NT2/D1 (cell line): ENCODE results near the gene NOL3.

Source experiments
- DNase-seq: peaks from one replicate; pipeline ENCODE4 v3.0.0-alpha.2; 2011; ENCODE audit warnings: low read depth, low spot score
- H3K27me3 ChIP-seq: 2 replicates; pipeline ENCODE4 v1.6.0; 2011; ENCODE audit warnings: mild to moderate bottlenecking; ENCODE audit not compliant: insufficient read length, insufficient read depth
- H3K36me3 ChIP-seq: 2 replicates; pipeline ENCODE4 v1.6.1; 2011; ENCODE audit warnings: mild to moderate bottlenecking, low read length, mixed read lengths; ENCODE audit not compliant: insufficient read depth, insufficient read length
- H3K4me1 ChIP-seq: 2 replicates; pipeline ENCODE4 v1.5.1; 2011; ENCODE audit not compliant: insufficient read depth, insufficient read length
- H3K4me3 ChIP-seq: 2 replicates; pipeline ENCODE4 v1.5.1; 2011; ENCODE audit warnings: low read depth; ENCODE audit not compliant: insufficient read length
- H3K9ac ChIP-seq: 2 replicates; pipeline ENCODE4 v1.6.0; 2011; ENCODE audit warnings: low read depth; ENCODE audit not compliant: insufficient read length
- H3K9me3 ChIP-seq: 2 replicates; pipeline ENCODE4 v1.5.1; 2011; ENCODE audit warnings: mild to moderate bottlenecking, low read length; ENCODE audit not compliant: insufficient read depth
- SUZ12 ChIP-seq: IDR thresholded peaks from 2 replicates; pipeline ENCODE4 v1.6.1; 2011; ENCODE audit not compliant: insufficient read length, insufficient read depth; ENCODE audit errors: extremely low read depth
- YY1 ChIP-seq: IDR thresholded peaks from 2 replicates; pipeline ENCODE4 v1.6.1; 2011; ENCODE audit not compliant: insufficient read length, insufficient read depth
- ZNF274 ChIP-seq: IDR thresholded peaks from 2 replicates; pipeline ENCODE4 v1.6.1; 2011; ENCODE audit warnings: mild to moderate bottlenecking, low read depth, low read length

NOL3 gene

DNA sequence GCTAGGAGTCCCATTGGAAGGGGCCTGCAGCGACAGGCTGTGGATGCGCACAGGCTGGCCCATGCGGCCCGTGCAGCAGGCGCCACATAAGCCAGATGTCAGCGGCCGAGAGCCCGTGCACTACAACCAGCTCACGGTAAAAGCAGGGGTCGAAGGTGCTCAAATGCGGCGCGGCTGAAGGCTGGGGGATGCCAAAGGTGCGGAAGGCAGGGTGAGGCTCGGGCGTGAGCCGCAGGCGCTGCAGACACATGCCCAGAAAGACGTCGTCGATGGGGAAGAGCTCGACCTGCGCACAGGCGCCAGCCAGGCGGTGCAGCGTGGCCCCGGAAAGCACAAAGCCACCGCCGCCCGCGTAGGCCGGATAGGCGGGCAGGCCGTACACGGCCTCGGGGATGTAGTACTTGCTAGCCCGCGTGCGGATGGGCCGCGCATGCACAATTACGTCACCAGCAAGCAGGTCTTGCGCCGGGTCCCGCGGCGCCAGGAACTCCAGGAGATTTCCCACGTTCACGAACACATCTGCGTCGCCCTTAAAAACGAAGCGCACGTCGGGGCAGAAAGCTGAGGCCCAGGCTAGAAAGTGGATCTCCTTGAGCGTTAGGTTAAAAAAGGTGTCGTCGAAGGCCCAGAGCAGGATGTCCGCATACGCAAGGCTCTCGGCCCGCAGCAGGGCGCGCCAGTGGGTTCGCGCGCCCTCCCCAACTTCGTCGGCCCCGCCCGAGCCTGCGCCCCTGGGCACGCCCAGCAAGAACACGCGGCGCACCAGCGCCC is 20.9 kb upstream of the NOL3 start:
- TF ChIP-seq YY1: no peak
- no peak for TF ChIP-seq ZNF274
- TF ChIP-seq SUZ12: no peak
- Histone ChIP-seq H3K27me3 (peaks cover 23% of the 10 kb centered on the region), H3K9ac (peak overlapping the region; percentile 29), H3K4me3 (peak overlapping the region; percentile 75), H3K36me3 (peaks cover 56% of the 10 kb centered on the region), H3K9me3 (no peaks in the 10 kb centered on the region; the same call in 1 of the 2 replicates), H3K4me1 (peaks cover 12% of the 10 kb centered on the region)
- no peak for DNase-seq

DNA sequence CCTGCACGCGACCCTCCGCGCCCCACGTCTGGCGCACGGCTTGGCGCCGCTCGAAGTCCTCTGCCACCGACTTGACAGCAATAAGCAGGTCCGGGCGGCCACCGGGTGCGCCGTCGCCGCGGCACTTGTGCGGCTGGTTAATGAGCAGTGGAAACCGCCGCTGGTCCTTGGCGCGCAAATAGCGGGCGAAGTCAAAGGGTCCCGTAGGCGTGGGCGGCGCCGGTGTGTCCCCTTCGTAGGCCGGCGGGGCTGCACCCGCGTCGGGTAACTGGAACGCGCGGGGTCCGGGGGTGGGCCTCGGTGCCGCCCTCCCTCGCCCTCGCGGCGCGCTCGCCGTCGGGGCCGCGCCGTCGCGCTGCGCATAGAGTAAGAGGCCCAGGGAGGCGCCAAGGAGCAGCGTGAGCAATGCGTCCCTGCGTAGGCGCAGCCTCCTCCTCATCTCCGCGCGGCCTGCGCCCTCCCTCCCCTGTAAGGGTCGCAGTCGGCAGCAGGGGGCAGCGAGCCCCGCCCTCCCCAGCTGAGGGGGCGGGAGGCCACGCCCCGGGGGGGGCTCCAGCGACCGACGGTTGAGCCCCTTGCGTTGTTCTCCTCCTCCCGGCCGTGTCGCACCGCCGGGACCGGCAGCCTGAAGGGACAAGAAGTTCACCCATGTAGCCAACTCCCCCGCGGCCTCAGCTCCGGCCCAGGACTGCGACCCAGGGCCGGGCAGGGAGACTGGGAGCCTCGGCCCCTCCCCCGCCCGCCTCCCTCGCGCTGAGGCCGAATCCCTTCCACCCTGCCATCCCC is 20.1 kb upstream of the NOL3 start:
- Histone ChIP-seq H3K9me3 (no peaks in the 10 kb centered on the region; the same call in 1 of the 2 replicates), H3K9ac (peak overlapping the region; percentile 96), H3K36me3 (peaks cover 48% of the 10 kb centered on the region), H3K27me3 (peaks cover 31% of the 10 kb centered on the region), H3K4me3 (peak overlapping the region; percentile 75), H3K4me1 (peaks cover 12% of the 10 kb centered on the region)
- TF ChIP-seq YY1: no peak
- no peak for TF ChIP-seq ZNF274
- TF ChIP-seq SUZ12: no peak
- no peak for DNase-seq

DNA sequence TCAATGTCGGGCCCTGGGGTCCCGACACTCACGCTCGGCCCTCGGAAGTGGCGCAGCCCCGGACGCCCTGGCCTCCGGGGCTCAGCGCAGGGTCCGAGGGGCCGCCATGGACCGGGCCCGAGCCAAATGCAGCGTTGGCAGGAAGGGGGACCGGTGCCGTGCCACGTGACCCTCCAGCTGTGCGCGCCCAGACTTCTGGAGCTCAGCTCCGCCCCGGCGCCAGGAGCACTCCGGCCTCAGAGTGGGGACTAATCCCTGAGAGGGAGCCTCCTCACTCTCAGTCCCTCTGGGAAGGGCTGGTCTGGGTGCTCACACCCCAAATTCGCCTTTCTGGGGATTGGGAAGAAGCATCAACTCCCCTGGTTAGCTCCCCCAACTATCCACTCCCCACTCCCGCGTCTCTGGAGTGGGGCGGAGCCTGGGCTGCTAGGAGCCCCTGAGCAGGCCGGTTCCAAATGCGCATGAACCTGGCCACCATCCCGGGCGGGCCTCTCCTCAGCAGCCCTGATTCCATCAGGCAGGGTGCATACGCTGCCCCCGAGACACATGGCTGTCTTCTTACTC is 19.4 kb upstream of the NOL3 start, which contains the start of gene B3GNT9:
TSS of gene B3GNT9 (minus strand) at position 166 of the 564 bp plus-strand sequence. CDS start 513 bp downstream, outside the sequence.
- Histone ChIP-seq H3K36me3 (peaks cover 42% of the 10 kb centered on the region), H3K9ac (peak within 1 kb of the TSS; percentile 96), H3K4me3 (peak within 1 kb of the TSS; percentile 75), H3K9me3 (no peaks in the 10 kb centered on the region; the same call in 1 of the 2 replicates), H3K4me1 (peaks cover 16% of the 10 kb centered on the region), H3K27me3 (peaks cover 37% of the 10 kb centered on the region)
- no peak for DNase-seq
- TF ChIP-seq ZNF274 (no peak), SUZ12 (no peak), YY1 (no peak)

DNA sequence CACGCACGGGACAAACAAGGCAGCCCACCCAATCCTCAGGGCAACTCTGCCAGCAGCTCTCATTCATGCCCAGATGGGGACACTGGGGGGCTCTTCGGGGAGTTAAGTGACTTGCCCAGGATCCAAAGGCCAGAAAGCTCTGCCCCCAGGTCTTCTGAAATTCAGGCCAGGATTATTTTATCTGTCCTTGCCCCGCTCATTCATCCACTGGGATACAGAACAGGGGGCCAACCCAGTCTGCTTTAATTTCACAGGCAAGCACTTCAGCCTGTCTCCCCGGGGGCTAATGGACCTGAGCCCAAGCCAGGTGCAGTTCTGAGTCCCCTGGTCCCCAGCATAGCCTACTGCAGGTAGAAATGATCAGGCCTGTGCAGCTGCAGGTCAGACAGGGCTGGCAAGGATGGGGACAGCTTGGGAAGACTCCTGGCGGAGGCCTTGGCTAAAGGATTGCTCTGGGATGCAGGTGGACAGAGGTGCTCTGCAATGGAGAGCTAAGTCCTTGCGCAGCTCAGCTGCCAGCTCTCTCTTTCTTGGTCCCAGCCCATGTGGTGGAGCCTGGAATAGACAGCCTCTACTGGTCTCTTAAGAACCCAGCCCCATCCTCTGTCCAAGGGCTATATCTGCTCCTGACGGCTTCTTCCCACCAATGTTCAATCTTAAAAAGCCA is 18.8 kb upstream of the NOL3 start:
- DNase-seq: no peak
- peak overlapping the region; percentile 75 for H3K4me3 ChIP-seq
- H3K36me3 ChIP-seq: peaks cover 35% of the 10 kb centered on the region
- peaks cover 44% of the 10 kb centered on the region for H3K27me3 ChIP-seq
- peak overlapping the region; percentile 96 for H3K9ac ChIP-seq
- peaks cover 16% of the 10 kb centered on the region for H3K4me1 ChIP-seq
- H3K9me3 ChIP-seq: no peaks in the 10 kb centered on the region; the same call in 1 of the 2 replicates
- TF ChIP-seq ZNF274 (no peak), YY1 (no peak), SUZ12 (no peak)

DNA sequence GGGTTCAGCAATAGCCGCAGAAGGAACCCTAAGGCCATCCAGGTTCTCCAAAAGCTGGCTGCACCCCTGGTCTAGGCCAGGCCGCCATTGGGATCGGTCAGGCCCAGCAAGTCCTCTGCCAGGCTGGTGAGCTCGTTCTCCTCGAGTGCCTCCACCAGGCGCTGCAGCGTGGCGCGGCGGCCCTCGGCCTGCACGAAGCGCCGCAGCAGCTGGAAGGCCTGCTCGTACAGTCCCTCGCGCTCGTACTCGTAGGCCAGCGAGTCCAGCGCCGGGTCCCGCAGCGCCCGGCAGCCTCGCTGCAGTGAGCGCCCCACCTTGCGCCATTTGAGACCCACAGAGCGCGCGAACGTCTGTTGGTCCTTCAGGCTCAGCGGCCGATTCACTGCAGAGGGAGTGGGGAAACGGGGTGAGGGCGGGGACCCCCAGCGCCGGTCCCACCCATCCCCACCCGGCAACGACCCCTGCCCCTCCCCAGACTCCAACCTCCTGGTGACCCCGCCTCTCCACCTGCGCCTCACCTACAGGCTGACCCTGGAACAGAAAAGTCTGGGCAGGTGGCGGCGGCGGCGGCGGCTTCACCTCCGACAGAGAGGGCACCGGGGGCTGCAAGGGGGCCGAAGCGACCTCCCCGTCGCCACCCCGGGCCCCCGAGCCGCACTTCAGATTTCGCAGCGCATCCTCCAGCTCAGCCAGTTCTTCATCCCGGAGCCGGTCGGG is 15.6 kb upstream of the NOL3 start:
- Histone ChIP-seq H3K9me3 (no peaks in the 10 kb centered on the region; the same call in 1 of the 2 replicates), H3K9ac (peak overlapping the region; percentile 57), H3K27me3 (peaks cover 76% of the 10 kb centered on the region), H3K4me1 (peaks cover 13% of the 10 kb centered on the region), H3K36me3 (peaks cover 3% of the 10 kb centered on the region), H3K4me3 (peak overlapping the region; percentile 26)
- no peak for TF ChIP-seq YY1
- peak; percentile 11 for TF ChIP-seq SUZ12
- TF ChIP-seq ZNF274: no peak
- DNase-seq: no peak
